Thymus (tissue), 11 donors: ENCODE measurements around the gene PRKG1. TPM values are rescaled to one million over a fixed set of nuclear protein-coding genes. Genes with fewer than 3 reads are reported as not detected.

Experiments used
- DNase-seq, 9 donors: peaks; one replicate each; pipeline ENCODE4 v3.0.0-alpha.2; 2013; ENCODE audit warnings: low spot score in 9 of 9, low read depth in 6 of 9, missing footprints in 1 of 9
- H3K27ac ChIP-seq, 2 donors: one replicate each; pipeline ENCODE4 v1.5.1; 2013; ENCODE audit warnings: control low read depth in 1 of 2, low read depth in 1 of 2, low read length in 1 of 2, mild to moderate bottlenecking in 1 of 2, moderate library complexity in 1 of 2
- H3K27me3 ChIP-seq, 2 donors: one replicate each; pipeline ENCODE4 v1.5.1; 2013; ENCODE audit warnings: low read length in 1 of 2; ENCODE audit not compliant: control insufficient read depth in 2 of 2, insufficient read depth in 1 of 2
- H3K36me3 ChIP-seq, 2 donors: one replicate each; pipeline ENCODE4 v1.5.1; 2013; ENCODE audit warnings: low read length in 1 of 2, mild to moderate bottlenecking in 1 of 2, moderate library complexity in 1 of 2; ENCODE audit not compliant: control insufficient read depth in 2 of 2, insufficient read depth in 2 of 2
- H3K4me1 ChIP-seq, 2 donors: one replicate each; pipeline ENCODE4 v1.5.1; 2013; ENCODE audit warnings: low read length in 2 of 2; ENCODE audit not compliant: control insufficient read depth in 2 of 2, insufficient read depth in 2 of 2
- H3K4me3 ChIP-seq, 2 donors: one replicate each; pipeline ENCODE4 v1.5.1; 2013; ENCODE audit warnings: low read length in 2 of 2, control low read depth in 1 of 2, mild to moderate bottlenecking in 1 of 2
- H3K9me3 ChIP-seq, 2 donors: one replicate each; pipeline ENCODE4 v1.5.1; 2013; ENCODE audit warnings: low read length in 1 of 2, mild to moderate bottlenecking in 1 of 2; ENCODE audit not compliant: control insufficient read depth in 2 of 2, insufficient read depth in 1 of 2
- WGBS: extraction: QIAGEN DNeasy Blood & Tissue Kit; methylation state at CpG from one replicate; pipeline ENCODE4 v1.1.7; 2013; 5-methylcytosine and 5-hydroxymethylcytosine counted together
- polyA plus RNA-seq: library from polyadenylated mRNA; stranded (reverse); fragments of 200-250 nt; gene quantifications from one replicate; pipeline ENCODE4 v1.2.3, GENCODE V29; 2013
- total RNA-seq: library from RNA; stranded (reverse); fragments of 120-200 nt; gene quantifications from one replicate; pipeline ENCODE4 v1.2.4, GENCODE V29; 2013
- donor health status: healthy.

The PRKG1 gene
- total and polyA plus RNA-seq, 2 donors, result 2.5 to 7.4 TPM

DNA sequence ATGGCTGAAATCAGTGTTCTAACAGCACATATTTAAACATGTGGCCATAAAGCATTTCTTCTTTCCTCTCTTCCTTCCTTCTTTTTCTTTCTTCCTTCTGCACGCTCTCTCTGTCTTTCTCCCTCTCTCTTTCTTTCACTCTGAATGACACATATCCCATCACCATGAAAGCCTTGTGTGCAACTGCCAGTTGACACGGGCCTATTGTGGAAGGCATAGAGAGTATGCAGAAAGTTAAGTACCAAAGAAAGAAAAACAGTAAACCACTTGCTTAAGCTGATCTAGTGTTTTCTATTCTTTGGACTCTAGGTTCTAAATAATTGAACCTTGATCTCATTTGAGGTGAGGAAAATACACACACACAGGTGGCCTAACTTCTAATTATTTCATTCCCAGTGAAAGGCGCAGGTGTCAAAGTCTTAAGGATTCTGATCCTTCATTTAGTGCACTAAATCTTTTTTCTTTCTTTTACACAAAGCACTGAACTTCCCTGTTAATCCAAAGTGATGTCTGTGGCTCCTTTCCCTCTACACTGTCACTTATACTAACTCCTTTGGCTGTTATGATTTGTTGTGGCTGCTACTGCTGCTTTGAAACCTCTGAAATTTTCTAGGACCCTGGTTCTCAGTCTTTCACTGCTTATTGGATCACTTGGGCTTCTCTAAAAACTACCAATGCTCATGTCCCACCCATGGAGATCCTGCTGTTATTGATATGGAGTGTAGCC is 1257.5 kb downstream of the PRKG1 start:
- Histone ChIP-seq H3K9me3 (no peaks in the 10 kb centered on the region), H3K4me3 (no peak overlapping the region), H3K36me3 (no peaks in the 10 kb centered on the region), H3K4me1 (no peaks in the 10 kb centered on the region), H3K27ac (no peak overlapping the region), H3K27me3 (no peaks in the 10 kb centered on the region)
- DNase-seq, result no peak
- WGBS, result 92% methylated on average over 3 of the region's 3 CpGs

DNA sequence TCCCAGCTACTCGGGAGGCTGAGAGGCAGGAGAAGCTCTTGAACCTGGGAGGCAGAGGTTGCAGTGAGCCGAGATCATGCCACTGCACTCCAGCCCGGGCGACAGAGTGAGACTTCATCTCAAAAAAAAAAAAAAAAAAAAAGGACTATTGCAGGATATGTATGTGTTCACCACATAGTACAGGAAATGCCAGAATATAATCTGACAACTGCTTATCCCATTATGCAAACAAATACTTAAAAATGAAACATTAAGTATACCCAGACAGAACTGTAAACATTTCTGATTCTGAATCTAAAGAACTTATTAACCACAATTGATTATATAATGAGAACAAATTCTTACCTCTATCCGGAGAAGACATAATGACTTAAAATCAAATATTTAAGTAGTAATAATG is 1258.5 kb downstream of the PRKG1 start:
- no peak for DNase-seq
- H3K9me3 ChIP-seq, result no peaks in the 10 kb centered on the region
- H3K27ac ChIP-seq, result no peak overlapping the region
- no peaks in the 10 kb centered on the region for H3K27me3 ChIP-seq
- H3K4me1 ChIP-seq, result no peaks in the 10 kb centered on the region
- 93% methylated on average over 5 of the region's 5 CpGs for WGBS
- H3K4me3 ChIP-seq, result no peak overlapping the region
- H3K36me3 ChIP-seq, result no peaks in the 10 kb centered on the region

DNA sequence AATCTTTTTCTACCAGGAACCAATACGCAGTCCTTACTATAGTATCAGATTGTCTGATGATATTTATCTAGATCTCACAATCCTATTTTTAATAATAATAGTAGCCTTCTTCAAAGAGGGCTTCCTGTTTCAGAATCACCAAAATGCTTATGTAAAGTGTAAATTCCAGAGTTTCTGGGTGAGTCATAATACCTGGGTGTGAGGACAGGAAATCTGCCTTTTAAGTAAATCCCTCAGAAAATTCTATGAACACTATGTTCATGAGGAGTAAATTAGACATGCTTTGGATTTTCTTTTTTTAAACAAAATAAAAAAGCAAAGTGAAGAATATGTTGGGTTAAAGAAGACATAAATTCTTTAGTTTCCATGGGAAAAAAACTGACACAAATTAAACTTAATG is 1260.3 kb downstream of the PRKG1 start:
- H3K9me3 ChIP-seq, result no peaks in the 10 kb centered on the region
- 100% methylated on average over 1 of the region's 1 CpG for WGBS
- no peaks in the 10 kb centered on the region for H3K36me3 ChIP-seq
- DNase-seq, result no peak
- no peaks in the 10 kb centered on the region for H3K4me1 ChIP-seq
- no peaks in the 10 kb centered on the region for H3K27me3 ChIP-seq
- no peak overlapping the region for H3K4me3 ChIP-seq
- no peak overlapping the region for H3K27ac ChIP-seq

DNA sequence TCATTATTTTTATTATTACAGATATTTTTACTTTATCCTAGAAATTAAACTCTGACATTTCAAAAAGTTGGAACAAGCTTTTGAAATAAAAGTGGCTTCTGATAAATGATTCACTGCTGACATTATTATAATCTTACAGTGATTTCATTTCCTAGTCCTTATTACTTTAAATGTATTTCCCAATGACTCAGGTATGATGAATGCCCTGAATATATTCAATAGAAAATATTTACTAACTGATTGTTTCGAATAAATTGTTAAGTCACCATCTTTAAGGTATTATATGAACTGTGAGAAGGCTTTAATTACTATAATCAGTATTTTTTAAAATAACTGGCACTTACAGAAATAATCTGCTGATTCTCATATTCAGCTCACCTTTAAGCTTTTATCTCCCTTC is 1261.4 kb downstream of the PRKG1 start:
- Histone ChIP-seq H3K36me3 (no peaks in the 10 kb centered on the region), H3K4me3 (no peak overlapping the region), H3K4me1 (no peaks in the 10 kb centered on the region), H3K27ac (no peak overlapping the region), H3K27me3 (no peaks in the 10 kb centered on the region), H3K9me3 (no peaks in the 10 kb centered on the region)
- DNase-seq, result no peak
- 92% methylated on average over 1 of the region's 1 CpG for WGBS

DNA sequence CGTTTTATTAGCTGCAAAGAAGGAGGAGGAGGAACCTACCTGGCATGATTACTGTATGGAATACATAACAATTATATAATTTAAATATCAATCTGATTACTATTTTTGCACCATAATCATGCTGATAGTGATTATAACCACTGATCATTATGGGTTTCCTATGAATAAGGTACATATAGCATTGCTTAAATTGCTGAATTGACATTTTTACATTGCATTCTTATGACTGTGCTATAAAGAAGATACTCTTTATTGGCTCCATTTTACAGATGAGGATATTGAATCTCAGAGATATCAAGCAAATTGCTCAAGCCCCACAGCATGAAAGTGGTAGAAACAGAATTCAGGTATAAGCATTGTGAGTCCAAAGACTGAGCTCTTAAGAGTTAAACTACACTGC is 1262.9 kb downstream of the PRKG1 start:
- no peaks in the 10 kb centered on the region for H3K4me1 ChIP-seq
- WGBS, result 86% methylated on average over 1 of the region's 1 CpG

DNA sequence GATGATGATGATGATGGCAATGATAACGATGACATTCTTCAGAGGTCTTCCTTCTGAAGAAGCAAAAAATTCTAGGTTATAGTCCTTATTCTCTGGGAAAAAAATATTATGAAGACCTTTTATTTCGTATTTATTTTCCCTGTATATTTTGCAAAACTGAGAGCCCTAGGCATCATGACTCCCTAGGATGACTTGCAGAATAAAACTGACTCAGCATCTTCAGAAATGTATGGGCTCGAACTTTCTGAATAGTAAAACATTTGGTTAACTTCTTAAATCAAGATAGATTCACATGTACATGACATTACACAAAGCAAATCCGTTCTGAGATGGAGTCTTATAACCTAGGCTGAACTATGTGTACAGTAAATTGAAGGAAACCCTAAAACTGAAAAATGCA is 1269.2 kb downstream of the PRKG1 start:
- no peaks in the 10 kb centered on the region for H3K4me1 ChIP-seq
- no peak for DNase-seq
- 73% methylated on average over 4 of the region's 4 CpGs for WGBS
- no peak overlapping the region for H3K4me3 ChIP-seq
- peaks cover 0 to 12% of the 10 kb centered on the region in 2 donors for H3K9me3 ChIP-seq
- H3K27ac ChIP-seq, result no peak overlapping the region
- H3K27me3 ChIP-seq, result no peaks in the 10 kb centered on the region
- H3K36me3 ChIP-seq, result no peaks in the 10 kb centered on the region

More for the DNA sequence above, 1262.9 kb downstream of the PRKG1 start:
- DNase-seq, result no peak
- Histone ChIP-seq H3K4me3 (no peak overlapping the region), H3K27ac (no peak overlapping the region), H3K27me3 (no peaks in the 10 kb centered on the region), H3K9me3 (no peaks in the 10 kb centered on the region), H3K36me3 (no peaks in the 10 kb centered on the region)

DNA sequence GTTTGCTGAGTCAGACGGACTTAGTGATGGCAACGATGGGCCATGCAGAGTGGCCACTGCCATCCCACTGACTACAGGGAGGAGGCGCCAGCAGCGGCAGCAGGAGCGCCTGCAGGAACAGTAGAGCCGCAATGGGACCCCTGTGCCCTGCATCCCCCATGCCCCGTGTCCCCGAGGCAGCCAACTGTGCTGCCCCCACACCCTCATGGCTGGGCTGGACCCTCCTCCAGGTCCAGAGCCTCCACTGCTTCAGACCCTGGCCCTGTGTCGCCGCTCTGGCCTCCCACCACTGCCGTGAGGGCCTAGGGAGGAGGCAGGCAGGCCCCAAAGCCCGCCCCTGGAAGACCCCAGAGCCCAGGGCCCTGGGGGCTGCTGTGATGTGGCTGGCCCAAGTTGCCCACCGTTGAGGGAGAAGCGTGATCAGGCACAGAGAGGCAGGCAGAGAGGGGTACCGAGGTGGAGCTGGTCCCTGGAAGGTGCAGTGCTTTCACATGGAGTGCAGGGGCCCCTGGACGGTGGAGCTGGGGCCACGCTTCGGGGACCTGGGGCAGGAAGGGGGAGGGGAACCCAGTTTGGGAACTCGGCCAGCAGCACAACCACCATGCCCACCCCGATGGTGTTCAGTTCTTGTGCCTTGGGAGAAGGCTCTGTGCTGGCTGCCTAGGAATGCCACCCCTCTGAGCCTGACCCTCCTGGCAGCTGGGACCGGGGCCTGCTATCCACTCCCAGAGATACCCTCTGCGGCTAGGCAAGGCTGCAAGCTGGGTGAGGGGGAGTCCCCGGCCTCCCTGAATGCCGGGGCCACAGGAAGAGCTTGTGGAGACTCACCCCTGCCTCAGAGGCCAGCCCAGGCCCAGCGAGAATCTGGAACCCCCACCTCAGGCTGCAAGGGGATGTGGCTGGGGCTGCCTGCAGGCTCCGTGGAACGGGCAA is 1272.4 kb downstream of the PRKG1 start:
- Histone ChIP-seq H3K4me1 (no peaks in the 10 kb centered on the region), H3K27ac (no peak overlapping the region), H3K4me3 (no peak overlapping the region), H3K27me3 (no peaks in the 10 kb centered on the region), H3K36me3 (no peaks in the 10 kb centered on the region), H3K9me3 (peaks cover 0 to 12% of the 10 kb centered on the region in 2 donors)
- DNase-seq, result no peak
- 97% methylated on average over 27 of the region's 27 CpGs for WGBS

DNA sequence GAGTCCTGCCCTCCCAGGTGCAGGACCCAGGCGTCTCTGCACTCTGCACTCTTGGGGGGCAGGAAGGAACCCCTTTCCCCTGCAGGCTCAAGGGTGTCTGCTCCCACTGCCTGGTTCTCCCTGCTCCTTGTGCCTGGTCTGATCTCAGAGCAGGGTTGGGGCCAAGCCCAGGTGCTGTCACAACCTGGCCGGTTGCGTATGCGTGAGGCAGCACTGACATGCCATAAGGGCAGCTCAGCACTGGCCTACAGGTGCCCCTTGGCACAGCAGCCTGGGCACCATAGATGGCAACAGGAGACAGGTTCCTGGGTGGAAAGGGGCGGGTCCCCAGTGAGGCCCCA is 1273.0 kb downstream of the PRKG1 start:
- Histone ChIP-seq H3K4me3 (no peak overlapping the region), H3K36me3 (no peaks in the 10 kb centered on the region), H3K4me1 (no peaks in the 10 kb centered on the region), H3K9me3 (peaks cover 0 to 12% of the 10 kb centered on the region in 2 donors), H3K27me3 (no peaks in the 10 kb centered on the region), H3K27ac (no peak overlapping the region)
- 95% methylated on average over 5 of the region's 5 CpGs for WGBS
- DNase-seq, result no peak
